VCaP (cell line): ENCODE data around the gene GLRX2.
A peak's percentile ranks its signal among the peaks of the same experiment; 100 is the strongest.

Experiments
- H3K27ac ChIP-seq: fragments of 450-650 bp; 2 replicates; pipeline ENCODE4 v1.5.1; 2017
- CTCF ChIP-seq: fragments of 450-650 bp; conservative IDR thresholded peaks from 2 replicates; pipeline ENCODE4 v1.5.1; 2017; ENCODE audit warnings: mild to moderate bottlenecking, moderate library complexity

The GLRX2 gene

DNA sequence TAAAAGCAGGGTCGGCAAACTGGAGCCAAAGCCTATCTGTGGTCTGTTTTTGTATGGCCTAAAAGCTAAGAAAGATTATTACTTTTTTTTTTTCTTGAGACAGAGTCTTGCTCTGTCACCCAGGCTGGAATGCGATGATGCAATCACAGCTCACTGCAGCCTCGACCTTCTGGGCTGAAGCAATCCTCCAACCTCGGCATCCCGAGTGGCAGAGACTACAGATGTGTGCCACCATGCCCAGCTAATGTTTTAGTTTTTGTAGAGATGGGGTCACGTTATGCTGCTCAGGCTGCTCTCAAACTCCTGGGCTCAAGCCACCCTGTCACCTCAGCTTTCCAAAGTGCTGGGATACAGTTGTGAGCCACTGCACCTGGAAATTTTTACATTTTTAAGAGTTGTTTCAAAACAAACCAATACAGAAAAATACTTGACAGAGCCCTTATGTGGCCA lies 6.5 kb upstream of the GLRX2 start:
- no peak for TF ChIP-seq CTCF
- peak overlapping the region; percentile 92 for H3K27ac ChIP-seq

DNA sequence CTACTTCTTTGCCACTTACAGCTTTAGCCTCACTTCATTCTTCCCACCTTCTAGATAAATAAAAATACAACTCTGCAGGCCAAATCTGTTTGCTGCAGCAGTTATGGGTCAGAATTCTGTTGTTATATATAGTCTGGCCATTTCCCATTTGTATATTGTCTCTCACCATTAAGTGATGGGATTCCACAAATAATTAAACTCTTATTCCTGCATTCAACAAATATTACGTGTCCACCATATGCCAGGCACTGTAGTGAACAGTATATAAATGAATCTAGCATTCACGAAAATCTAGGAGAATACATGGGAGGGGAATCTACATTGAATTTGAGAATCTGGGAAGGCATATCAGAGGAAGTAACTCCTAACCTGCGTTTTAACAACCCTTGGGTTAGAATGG lies 5.7 kb upstream of the GLRX2 start:
- H3K27ac ChIP-seq: peak overlapping the region; percentile 92

DNA sequence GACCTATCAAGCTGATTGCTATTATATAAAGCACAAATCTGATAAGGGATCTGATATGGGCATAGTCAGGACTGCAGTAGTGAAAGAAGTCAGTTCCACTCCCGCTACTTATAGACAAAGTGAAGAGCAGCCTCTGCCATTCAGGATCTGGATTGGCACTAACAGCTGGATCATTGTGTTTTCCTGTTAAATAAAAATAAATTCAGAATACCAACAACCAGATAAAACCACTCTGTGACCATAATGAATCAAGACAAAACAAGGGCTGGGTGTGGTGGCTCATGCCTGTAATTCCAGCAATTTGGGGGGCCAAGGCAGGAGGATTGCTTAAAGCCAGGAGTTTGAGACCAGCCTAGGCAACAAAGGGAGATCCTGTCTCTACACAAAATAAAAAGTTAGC lies 5.0 kb upstream of the GLRX2 start:
- no peak for TF ChIP-seq CTCF
- peak overlapping the region; percentile 92 for H3K27ac ChIP-seq

More for the DNA sequence above, 5.7 kb upstream of the GLRX2 start:
- TF ChIP-seq CTCF: no peak

- TF ChIP-seq CTCF: no peak
- peak overlapping the region; percentile 92 for H3K27ac ChIP-seq
Observed at GRCh38 chr1:193109619-193110018, 4.4 kb upstream of the GLRX2 start.

GRCh38 chr1:193108471-193108870 lies 3.3 kb upstream of the GLRX2 start:
- no peak for TF ChIP-seq CTCF
- peak overlapping the region; percentile 92 for H3K27ac ChIP-seq

- no peak for TF ChIP-seq CTCF
- H3K27ac ChIP-seq: peak overlapping the region; percentile 92
Observed at GRCh38 chr1:193105821-193106177, 585 bp upstream of the GLRX2 start.

DNA sequence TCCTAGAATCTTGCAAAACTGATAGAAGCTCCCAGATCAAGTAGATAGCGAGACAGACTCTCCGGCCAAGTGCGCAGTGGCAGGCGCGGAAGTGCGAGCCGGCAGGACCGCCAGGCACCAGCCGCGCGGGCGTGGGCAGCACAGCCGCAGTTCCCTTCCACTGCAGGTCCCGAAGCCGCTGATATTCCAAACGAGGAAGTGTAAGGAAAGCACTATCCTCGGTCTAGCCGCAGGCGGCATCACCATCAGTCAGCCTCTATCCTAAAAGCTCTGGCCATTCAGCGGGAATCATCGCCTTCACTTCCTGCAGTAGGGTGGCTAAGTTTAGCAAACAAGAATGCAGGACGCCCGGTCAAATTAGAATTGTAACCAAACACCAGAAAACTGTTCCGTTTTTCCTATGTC lies 710 bp downstream of the GLRX2 start:
- H3K27ac ChIP-seq: peak overlapping the region; percentile 92
- no peak for TF ChIP-seq CTCF
